GM12801 (cell line): Measurements from ENCODE around the gene IDUA.

Source experiments
- TF ChIP-seq, protein P1 (sequence below): IDR thresholded peaks from one replicate; pipeline ENCODE4 v1.5.1; 2011; ENCODE audit warnings: control low read depth; ENCODE audit not compliant: insufficient read length; ENCODE audit errors: extremely low read depth

Gene IDUA

DNA sequence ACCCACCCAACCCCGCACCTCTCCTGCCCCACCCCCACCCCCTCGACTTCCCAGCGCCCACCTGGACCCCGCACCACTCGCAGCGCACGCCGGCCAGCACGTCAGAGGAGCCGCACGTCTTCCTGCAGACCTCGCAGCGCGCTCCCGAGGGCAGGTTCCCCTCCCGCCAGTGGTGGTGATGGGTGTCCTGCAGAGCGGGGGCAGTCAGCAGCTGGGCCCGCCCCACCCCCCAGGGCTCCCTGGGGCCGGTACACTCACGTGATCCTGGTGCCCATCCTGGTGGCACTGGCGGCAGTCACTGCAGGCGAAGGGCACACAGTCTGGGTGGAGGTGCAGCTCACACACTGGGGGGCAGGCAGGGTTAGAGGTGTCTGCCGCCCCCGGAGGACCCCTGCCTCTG is 18.6 kb upstream of the IDUA start:
- TF ChIP-seq, protein P1, sequence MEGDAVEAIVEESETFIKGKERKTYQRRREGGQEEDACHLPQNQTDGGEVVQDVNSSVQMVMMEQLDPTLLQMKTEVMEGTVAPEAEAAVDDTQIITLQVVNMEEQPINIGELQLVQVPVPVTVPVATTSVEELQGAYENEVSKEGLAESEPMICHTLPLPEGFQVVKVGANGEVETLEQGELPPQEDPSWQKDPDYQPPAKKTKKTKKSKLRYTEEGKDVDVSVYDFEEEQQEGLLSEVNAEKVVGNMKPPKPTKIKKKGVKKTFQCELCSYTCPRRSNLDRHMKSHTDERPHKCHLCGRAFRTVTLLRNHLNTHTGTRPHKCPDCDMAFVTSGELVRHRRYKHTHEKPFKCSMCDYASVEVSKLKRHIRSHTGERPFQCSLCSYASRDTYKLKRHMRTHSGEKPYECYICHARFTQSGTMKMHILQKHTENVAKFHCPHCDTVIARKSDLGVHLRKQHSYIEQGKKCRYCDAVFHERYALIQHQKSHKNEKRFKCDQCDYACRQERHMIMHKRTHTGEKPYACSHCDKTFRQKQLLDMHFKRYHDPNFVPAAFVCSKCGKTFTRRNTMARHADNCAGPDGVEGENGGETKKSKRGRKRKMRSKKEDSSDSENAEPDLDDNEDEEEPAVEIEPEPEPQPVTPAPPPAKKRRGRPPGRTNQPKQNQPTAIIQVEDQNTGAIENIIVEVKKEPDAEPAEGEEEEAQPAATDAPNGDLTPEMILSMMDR = no peak

DNA sequence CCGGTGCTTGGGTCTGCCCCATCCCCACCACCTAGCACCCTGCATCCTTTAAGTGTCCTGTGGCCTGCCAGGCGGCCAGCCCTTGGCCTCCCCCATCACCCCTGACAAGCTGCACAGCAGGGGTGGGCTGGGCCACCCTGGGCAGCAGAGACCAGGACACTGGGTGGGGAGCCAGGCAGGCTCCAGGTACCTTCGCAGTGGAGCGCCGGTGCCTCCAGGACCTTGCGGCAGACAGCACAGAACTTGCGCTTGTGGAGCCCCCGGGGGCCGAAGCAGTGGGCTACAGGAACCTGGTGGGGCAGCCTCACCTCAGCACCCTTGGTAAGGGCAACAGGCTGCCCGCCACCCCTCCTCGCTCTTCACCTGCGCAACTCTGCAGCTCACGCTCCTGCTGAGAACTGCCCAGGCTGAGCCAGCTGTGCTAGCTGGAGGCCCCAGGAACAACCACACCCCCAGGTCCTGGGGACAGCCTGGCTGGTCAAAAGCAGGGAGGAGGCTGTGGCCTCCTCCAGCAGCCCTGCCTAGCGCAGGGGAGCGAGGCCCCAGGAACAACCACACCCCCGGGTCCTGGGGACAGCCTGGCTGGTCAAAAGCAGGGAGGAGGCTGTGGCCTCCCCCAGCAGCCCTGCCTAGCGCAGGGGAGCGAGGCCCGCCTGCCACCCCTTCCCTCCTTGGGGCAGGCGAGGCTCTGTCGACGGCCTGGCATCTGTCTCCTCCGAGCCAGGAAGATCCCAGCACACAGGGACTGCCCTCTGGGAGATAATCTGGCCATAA is 18.0 kb upstream of the IDUA start:
- TF ChIP-seq, protein P1 = no peak

DNA sequence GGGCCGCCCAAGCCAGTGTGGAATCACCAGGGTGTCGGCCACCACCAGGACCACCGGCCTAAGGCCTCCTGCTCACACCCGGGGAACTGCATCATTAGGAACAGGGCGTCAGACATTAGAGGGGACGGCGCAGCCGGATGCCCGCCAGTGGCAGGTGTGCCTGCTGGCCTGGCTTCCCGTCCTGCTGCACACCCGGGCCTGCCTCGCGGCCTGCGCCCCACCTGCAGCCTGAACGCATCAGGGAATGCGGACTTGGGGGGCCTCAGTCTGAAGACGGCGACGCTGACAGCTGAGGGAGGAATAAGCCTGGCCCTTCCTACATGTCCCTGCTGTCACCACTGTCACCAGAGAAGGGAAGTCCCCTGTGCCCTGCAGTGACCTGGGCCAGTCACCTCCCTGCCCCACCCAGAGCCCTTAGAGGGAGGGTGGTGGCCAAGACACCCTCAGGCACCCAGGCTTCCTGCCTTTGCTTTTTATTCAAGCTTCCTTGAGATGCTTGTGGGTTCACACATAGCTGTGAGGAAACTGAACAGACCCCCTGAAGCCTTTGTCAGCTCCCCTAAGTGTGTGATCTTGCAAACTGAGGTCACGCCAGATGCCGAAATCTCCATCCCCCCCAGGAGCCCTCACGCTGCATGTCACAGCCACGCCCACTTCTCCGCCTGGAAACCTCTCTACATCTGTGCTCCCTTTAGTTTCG is 16.6 kb upstream of the IDUA start:
- TF ChIP-seq, protein P1 = no peak

DNA sequence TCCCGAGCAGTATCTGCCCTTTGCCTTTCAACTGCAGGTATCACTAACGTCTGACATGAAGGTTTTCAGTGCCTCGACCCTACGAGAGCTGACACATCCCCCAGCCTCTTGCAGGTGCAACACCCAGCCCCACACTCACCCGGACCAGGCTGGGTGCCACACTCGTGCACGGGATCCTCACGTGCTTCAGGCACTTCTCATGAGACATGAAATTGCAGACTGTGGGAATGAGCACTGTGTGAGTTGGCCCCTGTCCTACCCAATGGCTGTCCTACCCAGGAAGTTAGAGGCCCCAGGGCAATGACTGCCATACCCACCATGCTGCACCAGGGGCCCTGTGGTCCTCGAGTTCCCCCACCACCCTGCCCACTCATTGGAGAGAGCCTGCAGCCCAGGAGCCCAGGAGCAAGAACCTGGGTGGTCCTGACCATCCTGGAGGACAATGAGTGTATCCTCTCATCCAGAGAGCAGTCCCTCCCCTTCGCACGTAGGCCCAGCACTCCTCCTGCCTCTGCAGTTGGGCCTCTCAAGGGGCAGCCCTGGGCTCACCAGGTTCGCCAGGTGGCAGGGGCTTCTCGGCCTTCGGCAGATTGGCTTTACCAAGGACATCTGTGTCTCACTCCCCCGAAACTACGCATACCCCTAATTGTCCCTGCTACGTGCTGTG is 15.9 kb upstream of the IDUA start:
- TF ChIP-seq, protein P1 = no peak

DNA sequence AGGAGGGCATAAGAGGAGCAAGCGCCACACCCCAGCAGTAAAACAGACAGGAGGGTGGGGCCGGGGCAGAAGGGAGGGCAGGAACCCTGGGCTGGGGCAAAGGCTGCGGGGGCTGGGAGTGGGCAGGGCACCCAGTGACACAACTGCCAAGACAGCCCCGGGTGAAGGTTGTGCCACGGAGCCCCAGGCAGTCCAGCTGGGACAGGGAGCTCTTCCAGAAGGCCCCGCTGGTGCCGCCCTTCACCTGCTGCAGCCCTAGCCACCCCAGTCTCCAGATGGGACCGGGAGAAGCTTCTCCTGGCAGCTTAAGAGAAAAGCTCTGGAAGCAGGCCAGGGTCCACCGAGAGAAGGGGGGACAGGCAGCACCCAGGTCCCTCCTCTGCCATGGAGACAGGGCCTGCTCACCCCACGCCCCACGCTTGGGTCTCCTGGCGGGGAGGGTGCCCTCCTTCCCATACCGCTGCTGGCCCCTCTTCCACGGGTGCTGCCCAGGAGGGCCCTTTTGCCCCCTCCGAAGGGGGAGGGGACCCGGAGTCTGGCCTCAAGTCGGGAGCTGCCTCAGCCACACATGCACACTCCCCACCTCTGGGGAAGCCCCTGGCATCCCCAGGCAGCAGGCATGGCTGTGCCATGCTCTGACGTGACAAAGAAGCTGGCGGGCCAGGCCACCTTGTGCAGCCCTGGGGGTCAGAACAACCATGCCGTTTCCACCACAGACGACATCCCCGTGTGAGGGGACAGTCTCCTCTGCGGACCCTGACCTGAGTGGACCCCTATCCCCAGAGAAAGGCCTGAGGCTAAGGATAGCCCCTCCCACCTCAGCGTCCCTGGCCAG is 15.0 kb upstream of the IDUA start:
- TF ChIP-seq, protein P1 = no peak

DNA sequence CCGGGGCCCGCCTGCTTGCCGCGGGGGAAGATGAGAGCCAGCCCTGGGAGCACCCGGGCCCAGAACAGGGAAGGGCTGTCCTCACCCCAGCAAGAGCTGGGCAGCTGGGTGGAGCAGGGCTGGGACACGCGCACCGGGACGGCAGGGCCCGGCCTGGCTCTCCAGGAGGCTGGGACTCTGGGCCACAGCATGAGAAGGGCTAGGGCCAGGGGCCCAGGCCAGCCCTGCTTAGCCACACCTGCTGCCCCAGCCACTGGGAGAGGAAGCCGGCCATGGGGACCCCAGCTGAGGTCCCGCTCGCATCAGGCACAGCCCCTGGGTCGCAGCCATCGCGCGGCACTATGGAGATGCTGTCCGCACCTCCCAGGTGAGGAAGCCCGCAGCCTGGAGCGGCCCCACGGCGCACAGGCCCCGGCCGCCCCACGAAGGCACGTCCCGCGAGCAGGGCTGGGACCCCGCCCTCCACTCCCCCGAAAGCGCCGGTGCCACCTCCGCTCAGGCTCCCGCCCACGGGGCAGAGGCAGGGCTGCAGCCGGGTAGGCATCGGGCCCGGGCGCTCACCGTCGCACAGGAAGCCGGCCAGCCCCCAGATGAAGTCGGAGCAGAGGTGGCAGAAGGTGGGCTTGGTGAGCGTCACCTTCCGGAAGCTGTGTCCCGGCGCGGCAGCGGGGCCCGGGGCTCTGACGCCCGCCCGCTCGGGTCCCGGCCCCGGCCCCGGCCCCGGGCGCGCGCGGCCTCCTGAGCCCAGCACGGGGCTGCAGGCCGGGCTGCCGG is 14.0 kb upstream of the IDUA start:
- TF ChIP-seq, protein P1 = no peak
